Measurements from ENCODE around the gene RECK. TPM values are rescaled to one million over a fixed set of nuclear protein-coding genes. Genes with fewer than 3 reads are reported as not detected.

The RECK gene
- total RNA-seq, 4 donors from 2014 or later = 7.1 to 20.0 (median 18.6) TPM

DNA sequence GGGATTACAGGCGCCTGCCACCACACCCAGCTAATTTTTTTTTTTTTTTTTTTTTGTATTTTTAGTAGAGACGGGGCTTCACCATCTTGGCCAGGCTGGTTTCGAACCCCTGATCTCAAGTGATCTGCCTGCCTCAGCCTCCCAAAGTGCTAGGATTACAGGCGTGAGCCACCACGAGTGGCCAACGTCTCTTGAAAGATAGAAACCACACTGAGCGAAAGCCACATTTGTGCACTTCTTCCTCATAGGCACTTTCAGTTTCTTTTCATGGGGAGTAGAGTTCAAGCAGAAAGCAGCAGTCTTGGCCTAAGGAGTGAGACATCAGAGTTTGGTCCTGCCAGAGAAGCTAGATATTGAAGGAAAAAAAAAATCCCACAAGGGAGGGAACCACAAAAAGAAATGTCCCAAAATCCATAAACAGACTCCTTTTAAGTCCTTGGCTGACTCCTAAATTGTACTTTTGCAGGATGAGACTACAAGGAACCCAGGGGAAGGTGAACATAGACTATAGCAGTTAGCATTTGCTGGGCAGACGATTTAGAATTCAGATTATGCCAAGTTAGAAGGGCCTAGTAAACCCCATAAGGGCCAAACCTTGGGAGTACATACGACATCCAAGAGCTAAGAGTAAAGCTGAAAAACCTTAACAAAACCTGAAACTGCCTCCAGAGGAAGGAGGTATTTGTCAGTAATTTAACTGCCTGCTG, 55.9 kb downstream of the RECK start:
- Histone ChIP-seq H3K4me1 (peaks cover 0 to 6% of the 10 kb centered on the region in 2 donors), H3K27ac (no peak overlapping the region), H3K4me3 (replicated peaks in 1 of 3) (no peak overlapping the region), H3K36me3 (no peaks in the 10 kb centered on the region), H3K9me3 (no peaks in the 10 kb centered on the region), H3K27me3 (no peaks in the 10 kb centered on the region)
- TF ChIP-seq, protein P1, sequence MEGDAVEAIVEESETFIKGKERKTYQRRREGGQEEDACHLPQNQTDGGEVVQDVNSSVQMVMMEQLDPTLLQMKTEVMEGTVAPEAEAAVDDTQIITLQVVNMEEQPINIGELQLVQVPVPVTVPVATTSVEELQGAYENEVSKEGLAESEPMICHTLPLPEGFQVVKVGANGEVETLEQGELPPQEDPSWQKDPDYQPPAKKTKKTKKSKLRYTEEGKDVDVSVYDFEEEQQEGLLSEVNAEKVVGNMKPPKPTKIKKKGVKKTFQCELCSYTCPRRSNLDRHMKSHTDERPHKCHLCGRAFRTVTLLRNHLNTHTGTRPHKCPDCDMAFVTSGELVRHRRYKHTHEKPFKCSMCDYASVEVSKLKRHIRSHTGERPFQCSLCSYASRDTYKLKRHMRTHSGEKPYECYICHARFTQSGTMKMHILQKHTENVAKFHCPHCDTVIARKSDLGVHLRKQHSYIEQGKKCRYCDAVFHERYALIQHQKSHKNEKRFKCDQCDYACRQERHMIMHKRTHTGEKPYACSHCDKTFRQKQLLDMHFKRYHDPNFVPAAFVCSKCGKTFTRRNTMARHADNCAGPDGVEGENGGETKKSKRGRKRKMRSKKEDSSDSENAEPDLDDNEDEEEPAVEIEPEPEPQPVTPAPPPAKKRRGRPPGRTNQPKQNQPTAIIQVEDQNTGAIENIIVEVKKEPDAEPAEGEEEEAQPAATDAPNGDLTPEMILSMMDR (IDR thresholded peaks at IDR 0.05) = no peak
- TF ChIP-seq POLR2A (IDR thresholded peaks at IDR 0.05) = no peak
- WGBS, 2 donors = 83 to 90% methylated on average over 9 of the region's 9 CpGs
- intact Hi-C loops (cut with DNase I) = no loop called here
- DNase-seq = no peak

DNA sequence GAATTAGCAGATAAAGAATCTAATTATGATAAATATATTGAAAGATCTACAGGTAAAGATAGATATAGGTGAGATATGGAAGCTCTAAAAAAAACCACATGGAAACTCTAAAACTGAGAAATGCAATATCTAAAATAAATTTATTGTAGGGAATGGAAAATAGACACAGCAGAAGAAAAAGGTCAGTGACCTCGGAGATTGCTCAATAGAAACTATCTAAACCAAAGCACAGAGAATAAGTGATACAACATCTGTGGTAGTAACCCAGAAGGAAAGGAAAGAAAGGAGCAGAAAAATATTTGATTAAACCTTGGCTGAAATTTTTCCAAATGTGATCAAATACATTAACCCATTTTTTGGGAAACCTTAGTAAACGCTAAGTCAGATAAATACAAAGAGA, 56.7 kb downstream of the RECK start:
- H3K9me3 ChIP-seq = no peaks in the 10 kb centered on the region
- 89 to 95% methylated on average over 2 of the region's 2 CpGs for WGBS, 2 donors
- no peaks in the 10 kb centered on the region for H3K27me3 ChIP-seq
- intact Hi-C loops (cut with DNase I) = no loop called here
- DNase-seq = no peak
- TF ChIP-seq, protein P1 (IDR thresholded peaks at IDR 0.05) = no peak
- TF ChIP-seq POLR2A (IDR thresholded peaks at IDR 0.05) = no peak
- H3K36me3 ChIP-seq = no peaks in the 10 kb centered on the region
- no peak overlapping the region for H3K27ac ChIP-seq
- peaks cover 0 to 6% of the 10 kb centered on the region in 2 donors for H3K4me1 ChIP-seq
- H3K4me3 ChIP-seq (replicated peaks in 1 of 3) = no peak overlapping the region

DNA sequence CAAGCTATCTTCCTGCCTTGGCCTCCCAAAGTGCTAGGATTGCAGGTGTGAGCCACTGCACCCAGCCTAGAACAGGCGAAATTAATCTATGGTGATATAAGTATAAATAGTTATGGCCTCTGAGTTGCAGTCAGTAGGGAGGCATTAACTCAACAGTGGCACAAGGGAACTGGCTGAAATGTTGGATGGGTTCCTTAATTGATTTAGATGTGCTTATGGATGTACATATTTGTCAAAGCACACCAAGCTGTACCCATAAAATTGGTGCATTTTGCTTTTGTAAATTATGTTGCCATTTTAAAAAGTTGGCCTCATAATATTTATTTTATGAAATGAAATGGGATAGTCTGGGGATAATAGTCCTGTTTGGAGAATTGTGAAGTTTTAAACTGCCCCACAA, 63.0 kb downstream of the RECK start:
- Histone ChIP-seq H3K27ac (no peak overlapping the region), H3K4me3 (replicated peaks in 1 of 3) (no peak overlapping the region), H3K4me1 (no peaks in the 10 kb centered on the region), H3K27me3 (no peaks in the 10 kb centered on the region), H3K9me3 (no peaks in the 10 kb centered on the region), H3K36me3 (no peaks in the 10 kb centered on the region)
- intact Hi-C loops (cut with DNase I) = no loop called here
- TF ChIP-seq POLR2A (IDR thresholded peaks at IDR 0.05) = no peak
- TF ChIP-seq, protein P1 (IDR thresholded peaks at IDR 0.05) = no peak
- DNase-seq = no peak
- 91 to 100% methylated on average over 1 of the region's 1 CpG for WGBS, 2 donors

- no peak for DNase-seq
- intact Hi-C loops (cut with DNase I) = no loop called here
- Histone ChIP-seq H3K27ac (no peak overlapping the region), H3K4me1 (no peaks in the 10 kb centered on the region), H3K4me3 (replicated peaks in 1 of 3) (no peak overlapping the region), H3K36me3 (no peaks in the 10 kb centered on the region), H3K27me3 (no peaks in the 10 kb centered on the region), H3K9me3 (no peaks in the 10 kb centered on the region)
- 73 to 83% methylated on average over 3 of the region's 3 CpGs for WGBS, 2 donors
- TF ChIP-seq, protein P1 (IDR thresholded peaks at IDR 0.05) = no peak
- no peak for TF ChIP-seq POLR2A (IDR thresholded peaks at IDR 0.05)
Measured at GRCh38 chr9:36100532-36100931, 63.8 kb downstream of the RECK start.

DNA sequence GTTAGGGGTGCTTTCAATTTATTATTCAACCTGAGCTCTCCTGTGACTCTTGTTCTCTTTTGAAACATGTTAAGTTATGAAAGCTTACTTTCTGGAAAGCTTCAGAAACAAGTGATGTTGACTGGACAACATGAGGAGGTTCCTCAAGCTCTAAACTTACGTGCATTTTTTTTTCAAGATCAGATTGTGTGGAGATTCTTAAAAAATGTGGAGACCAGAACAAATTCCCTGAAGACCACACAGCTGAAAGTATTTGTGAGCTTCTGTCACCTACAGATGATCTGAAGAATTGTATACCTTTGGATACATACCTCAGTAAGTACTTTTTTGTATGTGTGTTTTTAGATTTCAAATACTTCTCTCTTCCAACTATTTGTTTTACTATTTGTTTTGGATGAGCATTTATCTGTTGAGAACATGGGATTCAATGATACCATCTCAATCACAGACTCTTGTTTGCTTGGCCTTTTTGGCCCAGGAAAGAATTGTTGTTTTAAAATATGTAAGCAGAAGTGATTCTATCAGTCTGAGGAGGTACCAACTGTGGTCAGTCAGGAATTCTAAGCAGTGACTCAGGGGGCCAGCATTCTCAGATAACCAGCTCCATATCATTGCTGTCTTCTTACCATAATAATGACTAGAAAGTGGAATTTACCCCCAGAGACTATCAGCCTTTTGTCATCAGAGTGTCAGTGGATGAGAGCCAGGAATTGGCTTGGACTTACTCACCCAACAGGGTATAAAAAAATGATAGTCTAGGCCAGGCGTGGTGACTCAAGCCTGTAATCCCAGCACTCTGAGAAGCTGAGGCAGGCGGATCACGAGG, 65.4 kb downstream of the RECK start:
- 66 to 70% methylated on average over 4 of the region's 4 CpGs for WGBS, 2 donors
- Histone ChIP-seq H3K4me1 (no peaks in the 10 kb centered on the region), H3K9me3 (no peaks in the 10 kb centered on the region), H3K27me3 (no peaks in the 10 kb centered on the region), H3K27ac (peak overlapping the region in 1 of 3 donors; percentile 4), H3K36me3 (no peaks in the 10 kb centered on the region), H3K4me3 (replicated peaks in 1 of 3) (no peak overlapping the region)
- DNase-seq = peak; percentile 7 to 28
- intact Hi-C loops (cut with DNase I) = loop anchor here (2.0 kb wide), 1 partner anchor 65 kb away; no protein-coding TSS in a partner anchor
- TF ChIP-seq, protein P1 (IDR thresholded peaks at IDR 0.05) = no peak
- TF ChIP-seq POLR2A (IDR thresholded peaks at IDR 0.05) = no peak
